Anterior cingulate cortex (tissue), 58 donors: Measurements from ENCODE around the gene PNLIPRP1.

Experiments
- DNase-seq, 58 donors: peaks; one replicate each; lab custom pipeline; 2025; lab: John Stamatoyannopoulos, UW

PNLIPRP1 gene

GRCh38 chr10:116598329-116598728 lies 7.6 kb downstream of the PNLIPRP1 start:
- no peak for DNase-seq

GRCh38 chr10:116599991-116600390 lies 9.2 kb downstream of the PNLIPRP1 start:
- DNase-seq = no peak

DNA sequence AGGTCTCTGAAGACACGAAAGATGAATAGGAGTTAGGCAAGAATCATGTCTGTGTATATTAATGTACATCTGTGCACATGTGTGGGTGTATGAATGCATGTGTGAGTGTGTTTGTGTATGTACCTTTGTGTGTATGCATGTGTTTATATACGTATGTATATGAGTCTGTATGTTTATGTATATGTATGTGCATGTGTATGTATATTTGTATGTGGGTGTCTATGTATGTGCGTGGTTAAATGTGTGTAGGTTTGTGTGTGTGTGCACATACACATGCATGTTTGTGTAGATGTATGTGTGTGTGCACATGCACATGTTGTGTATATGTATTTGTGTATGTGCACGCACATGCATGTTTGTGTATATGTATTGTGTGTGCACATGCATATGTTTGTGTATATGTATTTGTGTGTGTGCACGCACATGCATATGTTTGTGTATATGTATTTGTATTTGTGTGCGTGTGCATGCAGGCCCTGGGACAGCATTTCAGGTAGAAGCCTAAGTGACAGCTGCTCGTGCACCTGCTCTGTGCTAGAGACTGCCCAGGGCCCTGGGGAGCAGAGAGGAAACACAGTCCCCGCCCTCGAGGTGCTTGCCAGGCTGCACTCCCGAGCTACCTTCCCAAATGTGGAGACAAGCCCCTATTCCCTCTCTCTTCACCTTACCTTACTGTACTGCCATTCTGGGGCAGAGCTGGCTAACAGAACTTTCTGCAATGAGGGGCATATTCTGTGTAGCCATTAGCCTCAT lies 12.1 kb downstream of the PNLIPRP1 start:
- no peak for DNase-seq

GRCh38 chr10:116606061-116606483 lies 15.3 kb downstream of the PNLIPRP1 start:
- no peak for DNase-seq

DNA sequence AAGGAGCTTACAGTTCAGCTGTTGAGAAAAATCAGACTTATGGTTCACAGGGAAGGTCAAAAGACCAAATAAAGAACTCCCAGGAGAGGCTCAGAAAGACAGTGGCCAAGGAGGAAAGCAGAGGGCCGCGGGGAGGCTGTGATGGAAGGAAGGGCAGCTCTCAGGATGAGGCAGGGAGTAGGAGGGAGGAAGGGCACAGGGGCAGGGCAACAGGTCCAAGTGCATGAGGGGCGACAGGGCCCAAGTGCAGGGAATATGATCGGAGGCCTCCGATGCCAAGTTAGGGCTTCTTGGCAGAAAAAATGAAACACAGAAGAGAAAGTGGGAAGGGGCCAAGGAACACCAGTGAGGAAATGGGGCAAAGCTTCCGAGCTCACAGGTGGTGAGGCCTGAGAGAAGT lies 16.6 kb downstream of the PNLIPRP1 start:
- DNase-seq = no peak

GRCh38 chr10:116608686-116609594 lies 18.2 kb downstream of the PNLIPRP1 start:
- no peak for DNase-seq

DNA sequence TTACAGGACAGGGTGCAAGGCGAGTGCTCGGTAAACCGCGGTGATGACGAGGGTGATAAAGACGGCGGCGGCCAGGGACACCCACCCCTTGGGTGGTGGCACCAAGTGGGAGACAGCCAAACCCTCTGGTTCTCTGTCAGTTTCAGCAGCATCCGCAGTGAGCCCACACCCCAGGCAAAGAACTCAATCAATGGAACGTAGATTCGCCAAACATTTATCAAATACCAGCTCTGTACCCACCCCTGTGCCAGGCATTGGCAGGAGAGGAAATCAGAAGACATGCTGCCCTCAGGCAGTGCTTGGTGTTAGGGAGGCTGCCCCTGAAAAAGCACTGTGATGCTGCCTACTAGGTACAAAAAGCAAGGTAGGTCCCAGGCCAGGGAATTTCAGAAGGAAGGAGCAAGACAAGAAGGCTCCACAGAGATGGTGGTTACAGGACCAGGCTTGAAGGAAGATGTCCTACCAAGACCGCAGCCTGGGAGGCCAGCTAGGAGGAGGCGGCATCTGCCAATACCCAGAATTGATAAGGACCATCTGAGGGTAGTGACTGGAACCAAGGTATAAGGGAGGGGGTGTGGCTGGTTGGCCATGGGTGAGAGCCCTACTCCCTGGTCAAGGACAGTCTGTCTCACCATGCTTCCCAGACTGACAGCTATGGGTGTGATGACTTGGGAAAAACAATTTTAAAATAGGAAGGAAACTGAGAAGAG lies 19.8 kb downstream of the PNLIPRP1 start:
- DNase-seq = no peak

DNA sequence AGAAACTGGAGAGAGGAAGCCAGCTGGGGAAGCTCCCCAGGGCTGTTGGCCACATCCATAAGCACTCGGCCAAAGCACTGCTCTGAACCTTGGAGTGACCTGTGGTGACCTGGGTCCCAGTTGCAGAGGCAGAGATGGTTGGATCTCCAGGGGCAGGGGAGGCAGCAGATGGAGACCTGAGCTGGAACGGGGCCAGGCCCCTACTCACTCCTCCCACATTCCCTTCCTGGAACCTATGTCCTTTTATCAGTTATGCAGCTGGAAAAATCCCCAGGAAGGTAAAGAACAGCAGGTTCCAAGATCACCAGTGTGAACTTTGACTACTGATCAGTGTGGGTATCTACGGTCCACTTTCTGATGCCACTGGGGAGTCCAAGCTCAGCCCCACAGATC lies 20.4 kb downstream of the PNLIPRP1 start:
- DNase-seq = no peak

- DNase-seq = no peak
Observed at GRCh38 chr10:116612107-116612769, 21.5 kb downstream of the PNLIPRP1 start.

DNA sequence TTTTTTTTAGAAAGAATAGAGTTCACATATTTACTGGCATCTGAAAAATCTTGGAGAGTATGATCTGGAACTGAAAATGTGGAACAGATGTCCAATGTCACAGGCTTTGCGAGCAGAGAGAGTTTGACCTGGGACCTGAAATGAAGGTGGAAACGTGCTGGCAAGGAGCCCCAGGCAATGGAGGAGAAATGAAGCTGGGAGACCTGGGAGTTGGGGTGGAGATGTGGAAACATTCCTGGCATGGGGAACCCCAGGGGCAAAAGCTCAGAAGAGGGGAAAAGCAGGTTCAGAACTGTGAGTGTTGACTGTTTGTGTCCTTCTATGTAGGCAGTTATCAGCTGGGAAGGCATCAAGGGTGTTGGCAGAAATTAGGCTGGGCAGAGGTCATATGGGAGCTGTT lies 22.7 kb downstream of the PNLIPRP1 start:
- no peak for DNase-seq

DNA sequence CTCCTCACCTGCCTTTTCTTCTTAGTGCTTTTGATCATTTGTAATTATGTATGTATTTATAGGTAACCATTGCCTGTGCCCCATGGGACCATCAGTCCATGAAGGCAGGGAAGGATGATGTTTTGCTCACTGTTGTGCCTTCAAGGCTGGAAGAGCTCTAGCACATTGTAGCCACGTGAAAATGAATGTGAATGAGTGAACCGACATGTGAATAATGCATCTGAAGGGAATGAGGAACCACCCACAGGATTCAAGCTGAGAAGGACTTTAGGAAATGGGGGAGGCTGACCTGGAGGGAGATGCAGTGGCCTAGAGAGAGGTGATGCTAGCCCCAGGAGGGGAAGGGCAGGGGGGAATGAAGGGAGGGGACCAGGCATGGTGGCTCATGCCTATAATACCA lies 24.0 kb downstream of the PNLIPRP1 start:
- DNase-seq = no peak

DNA sequence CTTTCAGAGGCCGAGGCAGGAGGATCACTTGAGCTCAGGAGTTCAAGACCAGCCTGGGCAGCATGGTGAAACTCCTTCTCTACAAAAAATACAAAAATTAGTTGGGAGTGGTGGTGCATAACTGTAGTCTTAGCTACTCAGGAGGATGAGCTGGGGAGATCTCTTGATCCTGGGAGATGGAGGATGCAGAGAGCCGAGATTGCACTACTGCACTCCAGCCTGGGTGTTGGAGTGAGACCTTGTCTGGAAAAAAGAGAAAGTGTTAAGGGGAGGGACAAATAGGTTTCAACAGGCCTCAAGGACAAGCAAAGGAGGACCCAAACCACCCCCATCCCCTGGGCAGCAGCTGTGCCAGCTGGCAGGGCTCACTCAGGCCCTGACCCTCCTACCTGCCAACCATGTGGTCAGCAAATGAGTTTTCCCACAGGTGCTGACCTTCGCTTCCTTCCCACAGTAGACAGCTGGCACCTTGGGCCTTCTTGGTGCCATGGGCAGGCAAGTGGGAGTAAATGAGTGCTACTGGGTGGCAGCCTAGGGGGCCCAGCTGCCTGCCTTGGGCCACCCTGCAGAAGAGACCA lies 24.5 kb downstream of the PNLIPRP1 start:
- DNase-seq = no peak

DNA sequence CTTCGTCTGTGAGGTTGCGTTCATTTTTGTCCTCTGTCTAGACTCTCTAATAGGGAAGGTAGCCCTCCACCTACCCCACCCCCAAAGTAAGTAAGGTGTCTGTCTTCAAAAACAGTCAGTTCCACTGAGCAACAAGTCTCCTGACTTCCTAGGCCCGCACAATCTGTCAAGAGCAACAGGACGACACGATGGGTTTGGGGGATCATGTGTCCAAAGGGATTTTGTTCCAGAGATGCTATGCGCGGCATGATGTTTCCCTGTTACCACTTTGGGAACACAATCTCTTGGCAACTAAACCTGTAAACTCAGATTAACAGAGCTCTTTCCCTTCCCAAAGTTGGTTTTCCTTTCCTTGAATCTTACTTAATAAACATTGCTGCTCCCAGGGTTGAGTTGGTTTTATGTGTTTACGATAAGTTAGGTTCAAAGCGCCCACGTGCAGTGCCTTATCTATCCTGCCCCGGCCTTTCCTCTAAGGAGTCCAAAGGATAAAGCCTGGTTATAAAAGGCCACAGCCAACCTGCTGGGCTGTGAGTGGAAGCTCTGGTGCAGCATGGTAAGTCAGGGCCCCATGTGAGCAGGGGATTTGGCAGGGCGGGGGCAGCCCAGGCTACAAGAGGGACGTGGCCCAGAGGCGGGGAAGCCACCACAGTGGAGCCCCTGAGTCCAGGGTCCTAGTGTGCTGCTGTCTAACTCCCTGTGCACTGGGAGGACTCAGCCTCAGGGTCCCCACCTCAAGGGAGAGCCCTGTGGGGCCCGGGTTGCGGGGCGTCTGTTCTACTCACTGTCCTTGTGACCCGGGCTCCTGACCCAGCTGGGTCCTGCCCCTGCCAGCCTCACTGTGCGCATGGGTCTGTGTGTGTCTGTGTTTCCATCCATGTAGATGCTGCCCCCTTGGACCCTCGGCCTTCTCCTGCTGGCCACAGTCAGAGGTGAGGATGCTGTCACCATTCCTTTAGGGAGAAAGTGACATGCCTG lies 30.0 kb downstream of the PNLIPRP1 start, which contains the start of gene PNLIPRP2:
Gene PNLIPRP2 (plus strand): TSS at position 531 of the 978 bp plus-strand sequence.
- DNase-seq = no peak

DNA sequence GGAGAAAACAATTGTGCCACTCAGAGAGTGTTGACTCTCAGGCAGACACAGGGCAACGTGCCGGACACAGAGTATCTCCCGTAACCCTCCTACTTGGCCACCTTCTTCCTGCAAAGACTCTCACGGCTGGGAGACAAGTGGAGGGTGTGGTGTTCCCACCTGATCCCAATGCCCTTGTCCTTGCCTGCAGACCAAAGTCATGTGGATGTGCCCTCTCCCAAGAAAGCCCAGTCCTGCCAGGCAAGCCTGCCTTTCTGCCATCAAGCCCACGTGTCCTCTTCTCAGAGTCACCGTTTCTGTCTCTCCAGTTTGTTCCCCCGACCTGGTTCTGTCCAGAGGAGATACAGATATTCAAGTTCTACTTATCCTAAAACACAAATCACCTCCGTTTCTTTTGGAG lies 30.7 kb downstream of the PNLIPRP1 start:
- no peak for DNase-seq

DNA sequence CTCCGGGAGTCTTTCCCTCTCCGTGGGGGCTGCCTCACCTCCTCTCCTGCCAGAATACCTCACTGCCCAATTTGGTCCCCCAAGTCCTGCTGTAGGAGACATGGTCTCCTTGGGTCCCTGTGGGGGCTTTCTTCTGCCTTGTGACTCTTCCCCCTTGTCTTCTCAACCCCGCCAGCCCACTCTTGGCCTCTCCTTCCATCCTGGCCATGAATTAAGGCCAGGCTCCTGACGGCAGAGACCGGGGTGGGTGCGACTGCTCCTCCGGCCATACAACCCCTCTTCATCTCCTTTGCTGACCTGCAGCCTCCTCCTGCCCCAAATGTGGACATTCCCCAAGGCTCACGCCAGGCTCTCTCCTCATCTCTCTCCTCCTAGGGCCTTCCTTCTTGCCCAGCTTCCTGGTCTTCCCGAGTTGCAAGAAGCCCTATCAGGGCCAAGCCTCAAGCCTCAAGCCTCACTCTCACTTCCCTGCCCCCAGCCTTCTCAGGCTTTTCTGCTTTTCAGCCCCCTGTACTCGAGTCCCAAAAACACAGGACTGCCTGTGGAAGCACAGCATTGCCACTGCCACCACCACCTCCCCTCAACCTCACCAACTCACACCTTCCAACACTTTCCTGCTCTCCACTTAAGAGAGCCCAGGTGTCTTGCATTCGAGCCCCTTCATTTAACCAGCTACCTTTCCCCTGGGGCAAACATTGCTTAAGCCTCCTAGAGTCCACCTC lies 31.3 kb downstream of the PNLIPRP1 start:
- no peak for DNase-seq

GRCh38 chr10:116625845-116626244 lies 35.1 kb downstream of the PNLIPRP1 start:
- DNase-seq = no peak

DNA sequence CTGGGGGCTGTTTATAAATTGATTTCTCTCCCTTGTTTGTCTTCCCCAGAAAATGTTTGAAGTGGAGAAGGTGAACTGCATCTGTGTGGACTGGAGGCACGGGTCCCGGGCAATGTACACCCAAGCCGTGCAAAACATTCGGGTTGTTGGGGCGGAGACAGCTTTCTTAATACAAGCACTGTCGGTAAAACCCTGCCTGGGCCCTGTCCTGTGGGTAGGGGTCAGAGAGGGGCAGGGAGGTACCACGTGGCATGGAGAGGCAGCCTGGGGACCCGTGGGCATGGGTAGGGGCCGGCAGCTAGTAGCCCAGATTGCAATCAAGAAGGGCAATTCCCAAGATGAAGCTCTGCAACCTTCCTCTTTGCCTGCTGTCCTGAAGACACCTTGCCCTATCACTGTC lies 36.1 kb downstream of the PNLIPRP1 start:
- no peak for DNase-seq

DNA sequence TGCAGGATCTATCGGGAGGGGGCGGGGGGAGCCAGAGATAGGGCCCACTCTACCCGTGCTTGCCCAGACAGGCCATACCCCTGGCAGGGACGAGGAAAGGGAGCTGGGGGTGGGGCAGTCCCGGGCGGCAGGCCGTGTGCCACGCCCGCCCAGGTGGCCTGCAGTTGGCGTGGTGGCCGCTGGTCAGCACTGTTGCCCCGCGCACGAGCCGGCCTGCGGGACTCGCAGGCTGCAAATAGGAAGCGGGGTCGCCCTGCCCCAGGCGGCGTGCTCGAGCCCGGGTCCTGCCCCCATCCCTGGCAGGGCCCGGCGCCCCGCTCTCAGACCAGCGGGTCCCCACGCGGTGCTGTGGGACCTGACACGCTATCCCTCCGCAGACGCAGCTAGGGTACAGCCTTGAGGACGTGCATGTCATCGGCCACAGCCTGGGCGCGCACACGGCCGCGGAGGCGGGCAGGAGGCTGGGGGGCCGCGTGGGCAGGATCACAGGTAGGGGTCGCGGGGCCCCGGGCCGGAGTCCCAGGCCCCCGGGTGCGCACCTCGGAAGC lies 36.7 kb downstream of the PNLIPRP1 start:
- DNase-seq = peak in 3 of 58 donors; percentile 7 to 31 (median 10)
